ENCODE measurements around the gene ERFE.
"Not testable (repeated sequence)": the region's sequence is repeated elsewhere in the genome, so short reads cannot be mapped to it uniquely, and the experiment has no call there.

Gene ERFE

GRCh38 chr2:238158509-238159070, at the start of gene ERFE:
Gene ERFE (plus strand): TSS chr2:238158970. CDS start chr2:238159008, 38 bp downstream.
- peak; percentile 56 for DNase-seq

- DNase-seq: no peak
Observed at GRCh38 chr2:238113611-238114010, 45.2 kb upstream of the ERFE start.

- DNase-seq: no peak
Observed at GRCh38 chr2:238114331-238114841, 44.4 kb upstream of the ERFE start.

- no peak for DNase-seq
Observed at GRCh38 chr2:238114851-238115660, 43.7 kb upstream of the ERFE start.

- DNase-seq: not testable (repeated sequence)
Observed at GRCh38 chr2:238115709-238116108, 43.1 kb upstream of the ERFE start.

GRCh38 chr2:238116298-238117198, 42.2 kb upstream of the ERFE start:
- no peak for DNase-seq

- DNase-seq: no peak
Observed at GRCh38 chr2:238117199-238118154, 41.3 kb upstream of the ERFE start.

GRCh38 chr2:238119756-238120462, 38.9 kb upstream of the ERFE start:
- no peak for DNase-seq

- no peak for DNase-seq
Observed at GRCh38 chr2:238120463-238121298, 38.1 kb upstream of the ERFE start.

- DNase-seq: no peak
Observed at GRCh38 chr2:238121511-238122286, 37.1 kb upstream of the ERFE start.

GRCh38 chr2:238122287-238123217, 36.2 kb upstream of the ERFE start:
- no peak for DNase-seq

- DNase-seq: no peak
Observed at GRCh38 chr2:238123218-238123971, 35.4 kb upstream of the ERFE start.

GRCh38 chr2:238123991-238124470, 34.7 kb upstream of the ERFE start:
- DNase-seq: no peak

GRCh38 chr2:238124488-238125126, 34.2 kb upstream of the ERFE start:
- DNase-seq: no peak

- no peak for DNase-seq
Observed at GRCh38 chr2:238125127-238125885, 33.5 kb upstream of the ERFE start.

- no peak for DNase-seq
Observed at GRCh38 chr2:238126338-238126737, 32.4 kb upstream of the ERFE start.
